ENCODE results near the gene ERBB2. TPM values are rescaled to one million over a fixed set of nuclear protein-coding genes. Genes with fewer than 3 reads are reported as not detected.

ERBB2 gene
- total RNA-seq, 1 donor from 2014 or later: 86.0 TPM

DNA sequence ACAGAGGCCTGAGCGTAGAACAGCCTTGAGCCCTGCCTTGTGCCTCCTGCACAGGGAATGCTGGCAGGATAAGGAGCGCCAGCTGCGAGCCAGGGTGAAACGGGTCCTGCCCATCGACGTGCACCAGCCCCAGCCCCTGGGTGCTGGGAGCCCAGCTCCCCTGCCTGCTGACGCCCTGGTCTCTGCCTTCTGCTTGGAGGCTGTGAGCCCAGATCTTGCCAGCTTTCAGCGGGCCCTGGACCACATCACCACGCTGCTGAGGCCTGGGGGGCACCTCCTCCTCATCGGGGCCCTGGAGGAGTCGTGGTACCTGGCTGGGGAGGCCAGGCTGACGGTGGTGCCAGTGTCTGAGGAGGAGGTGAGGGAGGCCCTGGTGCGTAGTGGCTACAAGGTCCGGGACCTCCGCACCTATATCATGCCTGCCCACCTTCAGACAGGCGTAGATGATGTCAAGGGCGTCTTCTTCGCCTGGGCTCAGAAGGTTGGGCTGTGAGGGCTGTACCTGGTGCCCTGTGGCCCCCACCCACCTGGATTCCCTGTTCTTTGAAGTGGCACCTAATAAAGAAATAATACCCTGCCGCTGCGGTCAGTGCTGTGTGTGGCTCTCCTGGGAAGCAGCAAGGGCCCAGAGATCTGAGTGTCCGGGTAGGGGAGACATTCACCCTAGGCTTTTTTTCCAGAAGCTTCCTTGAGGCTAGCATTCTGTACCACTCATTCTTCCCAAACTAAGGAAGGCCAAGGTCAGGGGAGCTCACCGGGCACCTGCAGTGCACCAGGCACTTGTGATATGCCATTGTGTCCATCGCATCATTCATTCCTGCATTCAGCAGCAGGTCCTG is 29.7 kb upstream of the ERBB2 start:
- DNase-seq (ENCODE audit: low spot score): no peak
- TF ChIP-seq, protein P1, sequence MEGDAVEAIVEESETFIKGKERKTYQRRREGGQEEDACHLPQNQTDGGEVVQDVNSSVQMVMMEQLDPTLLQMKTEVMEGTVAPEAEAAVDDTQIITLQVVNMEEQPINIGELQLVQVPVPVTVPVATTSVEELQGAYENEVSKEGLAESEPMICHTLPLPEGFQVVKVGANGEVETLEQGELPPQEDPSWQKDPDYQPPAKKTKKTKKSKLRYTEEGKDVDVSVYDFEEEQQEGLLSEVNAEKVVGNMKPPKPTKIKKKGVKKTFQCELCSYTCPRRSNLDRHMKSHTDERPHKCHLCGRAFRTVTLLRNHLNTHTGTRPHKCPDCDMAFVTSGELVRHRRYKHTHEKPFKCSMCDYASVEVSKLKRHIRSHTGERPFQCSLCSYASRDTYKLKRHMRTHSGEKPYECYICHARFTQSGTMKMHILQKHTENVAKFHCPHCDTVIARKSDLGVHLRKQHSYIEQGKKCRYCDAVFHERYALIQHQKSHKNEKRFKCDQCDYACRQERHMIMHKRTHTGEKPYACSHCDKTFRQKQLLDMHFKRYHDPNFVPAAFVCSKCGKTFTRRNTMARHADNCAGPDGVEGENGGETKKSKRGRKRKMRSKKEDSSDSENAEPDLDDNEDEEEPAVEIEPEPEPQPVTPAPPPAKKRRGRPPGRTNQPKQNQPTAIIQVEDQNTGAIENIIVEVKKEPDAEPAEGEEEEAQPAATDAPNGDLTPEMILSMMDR (IDR thresholded peaks at IDR 0.05): no peak
- H3K36me3 Mint-ChIP-seq (ENCODE audit: low read depth): no peaks in the 10 kb centered on the region
- H3K4me1 Mint-ChIP-seq (ENCODE audit: low read depth): peaks cover 28% of the 10 kb centered on the region
- H3K9me3 Mint-ChIP-seq (ENCODE audit: low read depth): no peaks in the 10 kb centered on the region
- H3K4me3 Mint-ChIP-seq (ENCODE audit: unreplicated experiment): no peak overlapping the region
- peaks cover 19% of the 10 kb centered on the region for H3K27me3 Mint-ChIP-seq (ENCODE audit: low read depth)
- no peak overlapping the region for H3K27ac Mint-ChIP-seq (ENCODE audit: unreplicated experiment)

DNA sequence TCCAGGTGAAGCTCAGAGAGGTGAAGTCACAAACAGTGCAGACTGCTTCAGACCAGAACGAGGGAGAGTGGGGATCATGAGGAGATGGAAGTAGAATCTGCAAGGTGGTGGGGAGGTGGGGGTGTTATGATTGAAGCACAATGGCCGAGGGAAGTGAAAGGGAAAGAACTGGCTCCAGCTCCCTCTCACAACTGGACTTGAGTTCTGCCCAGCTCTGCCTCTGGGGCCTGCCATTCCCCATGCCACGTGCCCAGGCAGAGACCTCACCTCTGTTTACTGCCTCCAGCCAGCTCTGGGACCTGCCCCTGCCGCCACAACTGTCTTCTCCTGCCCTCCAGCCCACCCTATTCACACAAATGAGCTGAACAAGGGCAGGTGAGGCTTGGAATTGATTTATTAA is 29.1 kb upstream of the ERBB2 start:
- TF ChIP-seq, protein P1 (IDR thresholded peaks at IDR 0.05): no peak
- Mint-ChIP-seq H3K36me3 (ENCODE audit: low read depth) (no peaks in the 10 kb centered on the region), H3K4me1 (ENCODE audit: low read depth) (peaks cover 29% of the 10 kb centered on the region), H3K4me3 (ENCODE audit: unreplicated experiment) (no peak overlapping the region), H3K9me3 (ENCODE audit: low read depth) (no peaks in the 10 kb centered on the region), H3K27me3 (ENCODE audit: low read depth) (peaks cover 19% of the 10 kb centered on the region), H3K27ac (ENCODE audit: unreplicated experiment) (no peak overlapping the region)
- no peak for DNase-seq (ENCODE audit: low spot score)

DNA sequence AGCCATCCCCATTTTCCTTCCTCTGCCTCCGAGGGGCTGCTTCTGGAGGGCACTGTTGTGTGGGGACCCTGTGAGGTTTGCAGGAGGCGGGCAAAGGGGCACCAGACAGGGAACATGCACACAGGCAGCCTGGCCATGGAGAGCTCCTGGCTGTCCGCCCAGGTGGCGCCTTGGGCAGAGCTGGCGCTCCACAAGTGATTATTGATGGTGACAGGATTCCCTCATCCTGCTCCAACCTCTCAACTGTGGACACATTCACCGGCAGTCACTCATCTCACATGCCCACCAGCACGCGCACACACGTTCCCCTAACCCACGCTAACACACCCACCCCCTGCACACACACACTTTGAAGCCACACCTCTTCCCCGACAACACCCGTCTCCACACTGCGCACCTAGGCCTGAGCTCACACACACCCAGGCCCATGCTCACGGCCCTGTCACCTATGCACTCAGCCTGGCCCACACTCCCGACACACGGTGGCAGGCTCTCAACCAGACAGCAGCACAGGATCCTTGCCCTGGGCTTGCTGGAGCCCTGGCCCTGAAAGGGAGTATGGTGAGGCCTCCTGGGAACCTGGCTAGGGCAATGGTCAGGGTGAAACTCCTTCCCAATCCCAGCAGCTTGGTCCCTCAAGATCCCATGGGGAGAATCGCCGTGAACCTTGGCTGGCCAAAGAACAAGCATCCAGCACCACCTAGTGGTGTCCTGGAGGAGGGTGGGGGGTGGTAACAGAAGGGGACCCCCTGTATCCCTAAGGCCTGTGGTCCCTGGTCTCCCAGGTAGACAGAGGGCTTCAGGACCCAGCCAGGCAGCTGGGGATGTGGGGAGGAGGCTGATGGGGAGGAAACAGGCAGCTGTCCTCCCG is 28.0 kb upstream of the ERBB2 start:
- DNase-seq (ENCODE audit: low spot score): no peak
- peaks cover 18% of the 10 kb centered on the region for H3K27me3 Mint-ChIP-seq (ENCODE audit: low read depth)
- H3K27ac Mint-ChIP-seq (ENCODE audit: unreplicated experiment): no peak overlapping the region
- H3K36me3 Mint-ChIP-seq (ENCODE audit: low read depth): no peaks in the 10 kb centered on the region
- no peaks in the 10 kb centered on the region for H3K9me3 Mint-ChIP-seq (ENCODE audit: low read depth)
- H3K4me3 Mint-ChIP-seq (ENCODE audit: unreplicated experiment): no peak overlapping the region
- TF ChIP-seq, protein P1 (IDR thresholded peaks at IDR 0.05): peak; percentile 83
- peaks cover 28% of the 10 kb centered on the region for H3K4me1 Mint-ChIP-seq (ENCODE audit: low read depth)

DNA sequence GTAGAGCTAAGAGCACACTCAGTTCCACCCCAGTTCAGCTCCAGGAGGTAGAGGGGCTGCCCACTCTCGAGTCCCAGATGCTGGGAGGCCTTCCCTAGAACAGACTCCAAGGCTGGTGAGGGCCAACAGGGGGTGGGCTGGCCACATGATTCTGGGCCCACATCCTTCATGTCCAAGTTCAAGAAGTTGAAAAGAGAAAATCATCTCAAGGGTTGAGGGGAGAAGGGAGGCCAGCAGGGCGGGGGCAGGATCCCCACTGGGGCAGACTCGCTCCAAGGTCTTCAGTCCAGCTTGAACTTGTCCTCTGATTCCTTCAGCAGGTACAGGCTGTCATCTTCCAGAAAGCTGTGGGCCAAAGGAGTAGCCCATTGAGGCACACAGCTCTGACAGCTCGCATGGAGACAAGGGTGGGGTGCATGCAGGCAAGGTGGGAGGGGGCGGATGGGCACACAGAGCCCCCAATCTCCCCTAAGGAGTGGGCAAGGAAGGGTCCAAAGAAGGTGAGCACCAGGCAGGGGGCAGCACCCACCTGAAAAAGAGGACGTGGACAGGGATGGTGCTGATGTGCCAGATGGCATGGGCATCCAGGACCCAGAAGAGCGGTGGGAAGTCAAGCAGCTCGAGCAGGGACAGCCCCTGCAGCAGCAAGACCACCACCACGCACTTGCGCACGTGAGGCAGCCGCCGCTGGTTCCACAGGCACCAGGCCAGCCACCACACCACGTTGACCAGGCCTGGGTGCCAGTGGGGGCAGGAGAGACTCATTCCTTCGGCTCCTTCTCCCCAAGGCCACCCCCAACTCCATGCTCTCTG is 27.1 kb upstream of the ERBB2 start:
- H3K4me3 Mint-ChIP-seq (ENCODE audit: unreplicated experiment): no peak overlapping the region
- H3K4me1 Mint-ChIP-seq (ENCODE audit: low read depth): peaks cover 34% of the 10 kb centered on the region
- no peaks in the 10 kb centered on the region for H3K36me3 Mint-ChIP-seq (ENCODE audit: low read depth)
- H3K9me3 Mint-ChIP-seq (ENCODE audit: low read depth): no peaks in the 10 kb centered on the region
- no peak for DNase-seq (ENCODE audit: low spot score)
- TF ChIP-seq, protein P1 (IDR thresholded peaks at IDR 0.05): peak; percentile 48
- no peak overlapping the region for H3K27ac Mint-ChIP-seq (ENCODE audit: unreplicated experiment)
- H3K27me3 Mint-ChIP-seq (ENCODE audit: low read depth): peaks cover 16% of the 10 kb centered on the region
